Esophagus squamous epithelium (tissue), 5 donors: ENCODE results near the gene CTNNA3. TPM values are rescaled to one million over a fixed set of nuclear protein-coding genes. Genes with fewer than 3 reads are reported as not detected.

Experiments used
- DNase-seq: peaks from one replicate; lab custom pipeline; 2025; lab: John Stamatoyannopoulos, UW
- H3K27ac ChIP-seq, 4 donors: fragments of 200-600 bp; sonication (generic); one replicate each; pipeline ENCODE4 v1.5.1; 2016 to 2019; ENCODE audit warnings: mild to moderate bottlenecking in 1 of 4
- H3K27me3 ChIP-seq, 4 donors: fragments of 200-600 bp; sonication (generic); 1 replicate in 3 of 4; 2 replicates in 1 of 4; pipeline versions ENCODE4 v1.5.1 to v1.6.0; 2017 to 2021; ENCODE audit warnings: antibody characterized with exemption in 1 of 4
- H3K36me3 ChIP-seq, 3 donors: fragments of 200-600 bp; sonication (generic); one replicate each; pipeline ENCODE4 v1.5.1; 2016 to 2019
- H3K4me1 ChIP-seq, 3 donors: fragments of 200-600 bp; sonication (generic); one replicate each; pipeline ENCODE4 v1.5.1; 2017 to 2019
- H3K4me3 ChIP-seq, 4 donors: fragments of 200-600 bp; sonication (generic); 1 replicate in 3 of 4; 2 replicates in 1 of 4; pipeline ENCODE4 v1.5.1; 2016 to 2019; ENCODE audit warnings: mild to moderate bottlenecking in 2 of 4, moderate library complexity in 1 of 4
- H3K9me3 ChIP-seq, 3 donors: fragments of 200-600 bp; sonication (generic); one replicate each; pipeline ENCODE4 v1.5.1; 2016 to 2019
- POLR2A ChIP-seq, 4 donors: fragments of 450-650 bp; IDR thresholded peaks; one replicate each; pipeline ENCODE4 v1.6.1; 2017; ENCODE audit warnings: antibody characterized with exemption in 4 of 4, mild to moderate bottlenecking in 4 of 4, moderate library complexity in 3 of 4
- WGBS, 2 donors: methylation state at CpG; one replicate each; pipeline ENCODE4 v1.1.5; 2018; 5-methylcytosine and 5-hydroxymethylcytosine counted together
- intact Hi-C: fragments of 100-400 bp; cut with DNase I; formaldehyde crosslinking; loops from one replicate; pipeline ENCODE4 v1.15.0; 2022
- total RNA-seq, 4 donors: library from RNA; depleted of rRNA; stranded (reverse); fragments of >200 nt; gene quantifications; one replicate each; pipeline ENCODE4 v1.1.0, GENCODE V29; 2016
- TF ChIP-seq, protein P1 (sequence below), 6 experiments: fragments of 450-650 bp in 4 of 6; fragments of 200-600 bp in 2 of 6; sonication (generic) in 2 of 6; IDR thresholded peaks; one replicate each; pipeline ENCODE4 v1.5.1; 2016 to 2019; ENCODE audit warnings: antibody characterized with exemption in 6 of 6, mild to moderate bottlenecking in 4 of 6, moderate library complexity in 4 of 6
- donor health status: DM: yes; HTN: yes; CAD: no.

Gene CTNNA3
- total RNA-seq, 4 donors from 2014 or later: 0.29 to 1.9 (median 0.61) TPM; not detected in 1

GRCh38 chr10:67622984-67623383 is 73.0 kb downstream of the CTNNA3 start:
- no peaks in the 10 kb centered on the region for H3K4me1 ChIP-seq
- intact Hi-C loops: no loop called here
- TF ChIP-seq, protein P1, sequence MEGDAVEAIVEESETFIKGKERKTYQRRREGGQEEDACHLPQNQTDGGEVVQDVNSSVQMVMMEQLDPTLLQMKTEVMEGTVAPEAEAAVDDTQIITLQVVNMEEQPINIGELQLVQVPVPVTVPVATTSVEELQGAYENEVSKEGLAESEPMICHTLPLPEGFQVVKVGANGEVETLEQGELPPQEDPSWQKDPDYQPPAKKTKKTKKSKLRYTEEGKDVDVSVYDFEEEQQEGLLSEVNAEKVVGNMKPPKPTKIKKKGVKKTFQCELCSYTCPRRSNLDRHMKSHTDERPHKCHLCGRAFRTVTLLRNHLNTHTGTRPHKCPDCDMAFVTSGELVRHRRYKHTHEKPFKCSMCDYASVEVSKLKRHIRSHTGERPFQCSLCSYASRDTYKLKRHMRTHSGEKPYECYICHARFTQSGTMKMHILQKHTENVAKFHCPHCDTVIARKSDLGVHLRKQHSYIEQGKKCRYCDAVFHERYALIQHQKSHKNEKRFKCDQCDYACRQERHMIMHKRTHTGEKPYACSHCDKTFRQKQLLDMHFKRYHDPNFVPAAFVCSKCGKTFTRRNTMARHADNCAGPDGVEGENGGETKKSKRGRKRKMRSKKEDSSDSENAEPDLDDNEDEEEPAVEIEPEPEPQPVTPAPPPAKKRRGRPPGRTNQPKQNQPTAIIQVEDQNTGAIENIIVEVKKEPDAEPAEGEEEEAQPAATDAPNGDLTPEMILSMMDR (IDR thresholded peaks at IDR 0.05): no peak
- TF ChIP-seq POLR2A (IDR thresholded peaks at IDR 0.05): no peak
- H3K27me3 ChIP-seq: no peaks in the 10 kb centered on the region
- H3K36me3 ChIP-seq: no peaks in the 10 kb centered on the region
- H3K27ac ChIP-seq: no peak overlapping the region
- DNase-seq: no peak
- WGBS, 2 donors: 52 to 64% methylated on average over 1 of the region's 1 CpG
- no peak overlapping the region for H3K4me3 ChIP-seq
- no peaks in the 10 kb centered on the region for H3K9me3 ChIP-seq

DNA sequence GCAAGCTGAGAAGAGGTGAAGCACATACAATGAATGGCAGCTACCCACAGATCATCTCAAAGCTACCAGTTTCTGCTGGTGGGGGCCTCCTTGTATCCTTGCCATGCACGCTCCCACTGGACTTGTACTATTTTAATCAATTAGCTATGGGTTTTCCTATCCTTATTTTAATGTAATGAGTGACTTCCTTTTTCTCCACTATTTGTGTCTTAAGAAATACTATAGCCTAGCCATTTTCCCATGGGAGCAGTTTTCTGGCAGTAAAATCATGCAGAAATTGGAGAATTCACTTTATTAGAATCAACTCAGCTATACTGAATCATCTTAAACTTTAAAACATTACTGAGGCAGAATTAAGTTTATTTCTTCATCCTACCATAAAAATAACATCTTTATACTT is 73.5 kb downstream of the CTNNA3 start:
- 84 to 88% methylated on average over 1 of the region's 1 CpG for WGBS, 2 donors
- no peaks in the 10 kb centered on the region for H3K4me1 ChIP-seq
- TF ChIP-seq, protein P1 (IDR thresholded peaks at IDR 0.05): no peak
- TF ChIP-seq POLR2A (IDR thresholded peaks at IDR 0.05): no peak
- no peak for DNase-seq
- no peak overlapping the region for H3K4me3 ChIP-seq
- H3K27ac ChIP-seq: no peak overlapping the region
- H3K36me3 ChIP-seq: no peaks in the 10 kb centered on the region
- intact Hi-C loops: no loop called here
- no peaks in the 10 kb centered on the region for H3K9me3 ChIP-seq
- no peaks in the 10 kb centered on the region for H3K27me3 ChIP-seq

DNA sequence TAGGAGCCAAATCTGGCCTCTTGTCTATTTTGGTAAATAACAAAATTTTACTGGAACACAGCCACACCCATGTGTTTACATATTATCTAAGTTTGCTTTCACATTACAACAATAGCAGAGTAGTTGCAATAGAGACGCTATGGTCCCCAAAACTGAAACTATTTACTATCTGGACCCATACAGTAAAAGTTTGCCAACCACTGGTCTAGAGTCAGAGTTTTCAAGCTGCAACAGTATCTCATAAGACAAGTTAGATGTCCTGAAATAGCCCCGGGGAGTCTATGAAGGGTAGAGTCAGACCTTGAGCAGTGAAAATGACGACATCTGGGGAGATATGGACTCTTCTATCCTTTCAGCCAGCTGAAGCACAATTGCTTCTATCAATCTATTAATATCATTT is 74.2 kb downstream of the CTNNA3 start:
- no peaks in the 10 kb centered on the region for H3K9me3 ChIP-seq
- no peaks in the 10 kb centered on the region for H3K36me3 ChIP-seq
- H3K27me3 ChIP-seq: no peaks in the 10 kb centered on the region
- intact Hi-C loops: no loop called here
- no peak for TF ChIP-seq POLR2A (IDR thresholded peaks at IDR 0.05)
- TF ChIP-seq, protein P1 (IDR thresholded peaks at IDR 0.05): no peak
- WGBS, 2 donors: 54 to 68% methylated on average over 3 of the region's 3 CpGs
- H3K4me1 ChIP-seq: no peaks in the 10 kb centered on the region
- H3K27ac ChIP-seq: no peak overlapping the region
- no peak for DNase-seq
- H3K4me3 ChIP-seq: no peak overlapping the region

- no peaks in the 10 kb centered on the region for H3K4me1 ChIP-seq
- intact Hi-C loops: no loop called here
- H3K27ac ChIP-seq: no peak overlapping the region
- H3K36me3 ChIP-seq: no peaks in the 10 kb centered on the region
- no peak for DNase-seq
- no peak for TF ChIP-seq POLR2A (IDR thresholded peaks at IDR 0.05)
- TF ChIP-seq, protein P1 (IDR thresholded peaks at IDR 0.05): no peak
- H3K4me3 ChIP-seq: no peak overlapping the region
- WGBS, 2 donors: 25 to 45% methylated on average over 3 of the region's 3 CpGs
- H3K27me3 ChIP-seq: no peaks in the 10 kb centered on the region
- no peaks in the 10 kb centered on the region for H3K9me3 ChIP-seq
Observed at GRCh38 chr10:67618116-67618515, 77.9 kb downstream of the CTNNA3 start.

DNA sequence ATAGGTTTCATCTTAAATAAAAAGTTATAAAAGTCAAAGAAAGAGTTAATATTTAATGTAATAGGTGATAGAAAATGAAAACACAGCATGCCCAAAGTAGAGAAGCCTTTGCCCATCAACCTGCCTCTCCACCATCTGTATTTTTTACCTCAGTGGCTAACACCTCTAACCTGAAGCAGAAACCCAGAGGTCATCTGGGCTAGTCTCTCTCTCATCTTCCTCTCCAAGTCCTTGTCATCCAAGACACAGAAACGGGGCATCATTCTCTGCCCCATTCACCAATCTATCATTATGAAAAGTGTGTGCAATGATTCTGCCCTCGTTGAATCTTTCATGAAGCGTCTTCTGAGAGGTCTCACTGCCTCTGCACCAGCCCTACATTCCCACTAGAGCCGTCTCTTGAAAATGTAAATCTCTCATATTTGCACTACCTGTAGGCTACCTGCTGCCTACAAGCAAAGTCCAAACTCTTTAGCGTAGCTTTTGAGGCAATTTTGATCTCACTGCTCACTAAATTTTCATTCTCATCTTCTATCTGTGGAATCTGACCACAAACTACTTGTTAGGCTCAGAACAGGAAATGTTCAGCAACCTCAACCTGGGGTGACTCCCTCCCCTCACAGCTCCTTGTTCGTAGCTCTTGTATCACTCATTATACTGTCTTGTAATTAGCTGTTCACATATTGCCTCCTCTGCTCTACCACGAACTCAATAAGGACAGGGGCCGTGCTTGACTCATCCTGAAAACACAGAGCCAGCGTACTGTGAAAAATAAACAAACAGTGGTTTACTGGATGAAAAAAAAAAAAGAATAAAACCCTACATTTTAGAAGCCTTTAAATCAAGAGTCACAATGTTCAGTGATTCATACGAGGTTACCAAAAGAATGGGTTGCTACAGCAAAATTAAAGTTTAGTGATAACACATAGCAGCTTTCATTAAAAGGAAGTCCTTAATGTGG is 83.1 kb downstream of the CTNNA3 start:
- Histone ChIP-seq H3K4me1 (no peaks in the 10 kb centered on the region), H3K9me3 (no peaks in the 10 kb centered on the region), H3K4me3 (no peak overlapping the region), H3K27me3 (no peaks in the 10 kb centered on the region), H3K36me3 (no peaks in the 10 kb centered on the region), H3K27ac (no peak overlapping the region)
- WGBS, 2 donors: 44 to 58% methylated on average over 10 of the region's 10 CpGs
- TF ChIP-seq, protein P1 (IDR thresholded peaks at IDR 0.05): no peak
- no peak for TF ChIP-seq POLR2A (IDR thresholded peaks at IDR 0.05)
- no peak for DNase-seq
- intact Hi-C loops: no loop called here
